SK-N-SH treated with all-trans-retinoic acid at 6 μM for 48 hours (cell line): ENCODE measurements around the gene PCID2.

ENCODE experiments used
- GLIS3 ChIP-seq: fragments of 250-450 bp; sonication (Bioruptor Pico); IDR thresholded peaks from 2 replicates; pipeline ENCODE4 v1.5.0; 2020; ENCODE audit warnings: mild to moderate bottlenecking, moderate library complexity
- SNAI2 ChIP-seq: fragments of 250-450 bp; sonication (Bioruptor Pico); IDR thresholded peaks from 2 replicates; pipeline ENCODE4 v1.5.0; 2020; ENCODE audit warnings: mild to moderate bottlenecking, moderate library complexity
- TOX ChIP-seq: fragments of 250-450 bp; sonication (Bioruptor Pico); IDR thresholded peaks from 2 replicates; pipeline ENCODE4 v1.8.0; 2021; ENCODE audit warnings: mild to moderate bottlenecking, moderate library complexity, borderline replicate concordance
- ZFP3 ChIP-seq: fragments of 250-450 bp; sonication (Bioruptor Pico); IDR thresholded peaks from 2 replicates; pipeline ENCODE4 v1.5.0; 2020; ENCODE audit warnings: mild to moderate bottlenecking, moderate library complexity
- ZNF8 ChIP-seq: fragments of 450-650 bp; formaldehyde crosslinking; IDR thresholded peaks from 2 replicates; pipeline ENCODE4 v1.5.0; 2020; ENCODE audit warnings: mild to moderate bottlenecking, moderate library complexity
- TF ChIP-seq, protein P1 (sequence below): fragments of 250-450 bp; sonication (Bioruptor Pico); IDR thresholded peaks from 2 replicates; pipeline ENCODE4 v1.8.0; 2020; ENCODE audit warnings: mild to moderate bottlenecking, moderate library complexity, borderline replicate concordance
- TF ChIP-seq, protein P2 (sequence below): fragments of 250-450 bp; sonication (Bioruptor Pico); IDR thresholded peaks from 2 replicates; pipeline ENCODE4 v1.5.1; 2021; ENCODE audit warnings: mild to moderate bottlenecking, moderate library complexity

DNA sequence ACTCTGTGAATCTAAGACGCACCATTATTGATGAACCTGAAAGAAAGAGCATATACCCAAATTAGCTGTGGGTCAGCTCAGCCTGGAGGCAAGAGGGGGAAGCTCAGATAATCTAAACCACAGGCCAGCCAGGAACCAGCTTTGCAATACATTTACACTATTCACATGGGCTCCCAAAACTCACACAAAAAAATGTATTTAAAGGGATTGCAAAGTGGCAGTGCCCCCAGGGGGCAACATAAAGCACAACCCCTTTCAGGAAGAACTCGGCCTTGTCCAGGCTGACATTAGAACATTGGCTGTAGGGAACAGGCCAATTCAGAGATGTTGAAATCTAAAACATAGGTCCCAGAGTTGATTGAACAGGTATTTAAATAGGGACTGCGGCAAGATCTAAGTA, 53.3 kb downstream of the PCID2 start:
- TF ChIP-seq TOX (CRISPR knock-in tag) (no peak), SNAI2 (CRISPR knock-in tag) (no peak), GLIS3 (CRISPR knock-in tag) (no peak), ZNF8 (CRISPR knock-in tag) (no peak), ZFP3 (CRISPR knock-in tag) (no peak)
- TF ChIP-seq, protein P1, sequence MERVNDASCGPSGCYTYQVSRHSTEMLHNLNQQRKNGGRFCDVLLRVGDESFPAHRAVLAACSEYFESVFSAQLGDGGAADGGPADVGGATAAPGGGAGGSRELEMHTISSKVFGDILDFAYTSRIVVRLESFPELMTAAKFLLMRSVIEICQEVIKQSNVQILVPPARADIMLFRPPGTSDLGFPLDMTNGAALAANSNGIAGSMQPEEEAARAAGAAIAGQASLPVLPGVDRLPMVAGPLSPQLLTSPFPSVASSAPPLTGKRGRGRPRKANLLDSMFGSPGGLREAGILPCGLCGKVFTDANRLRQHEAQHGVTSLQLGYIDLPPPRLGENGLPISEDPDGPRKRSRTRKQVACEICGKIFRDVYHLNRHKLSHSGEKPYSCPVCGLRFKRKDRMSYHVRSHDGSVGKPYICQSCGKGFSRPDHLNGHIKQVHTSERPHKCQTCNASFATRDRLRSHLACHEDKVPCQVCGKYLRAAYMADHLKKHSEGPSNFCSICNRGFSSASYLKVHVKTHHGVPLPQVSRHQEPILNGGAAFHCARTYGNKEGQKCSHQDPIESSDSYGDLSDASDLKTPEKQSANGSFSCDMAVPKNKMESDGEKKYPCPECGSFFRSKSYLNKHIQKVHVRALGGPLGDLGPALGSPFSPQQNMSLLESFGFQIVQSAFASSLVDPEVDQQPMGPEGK, result no peak
- TF ChIP-seq, protein P2, sequence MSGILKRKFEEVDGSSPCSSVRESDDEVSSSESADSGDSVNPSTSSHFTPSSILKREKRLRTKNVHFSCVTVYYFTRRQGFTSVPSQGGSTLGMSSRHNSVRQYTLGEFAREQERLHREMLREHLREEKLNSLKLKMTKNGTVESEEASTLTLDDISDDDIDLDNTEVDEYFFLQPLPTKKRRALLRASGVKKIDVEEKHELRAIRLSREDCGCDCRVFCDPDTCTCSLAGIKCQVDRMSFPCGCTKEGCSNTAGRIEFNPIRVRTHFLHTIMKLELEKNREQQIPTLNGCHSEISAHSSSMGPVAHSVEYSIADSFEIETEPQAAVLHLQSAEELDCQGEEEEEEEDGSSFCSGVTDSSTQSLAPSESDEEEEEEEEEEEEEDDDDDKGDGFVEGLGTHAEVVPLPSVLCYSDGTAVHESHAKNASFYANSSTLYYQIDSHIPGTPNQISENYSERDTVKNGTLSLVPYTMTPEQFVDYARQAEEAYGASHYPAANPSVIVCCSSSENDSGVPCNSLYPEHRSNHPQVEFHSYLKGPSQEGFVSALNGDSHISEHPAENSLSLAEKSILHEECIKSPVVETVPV (CRISPR knock-in tag), result no peak
